Measurements from ENCODE around the gene MGARP.
A peak's percentile ranks its signal among the peaks of the same experiment; 100 is the strongest.
"Not testable (repeated sequence)": the region's sequence is repeated elsewhere in the genome, so short reads cannot be mapped to it uniquely, and the experiment has no call there.

Gene MGARP

GRCh38 chr4:139279760-139280620 lies at the start of gene MGARP:
MGARP (minus strand) TSS chr4:139280225; CDS start chr4:139280158, 67 bp downstream.
- DNase-seq (ENCODE audit: low read depth) = no peak

- no peak for DNase-seq (ENCODE audit: low read depth)
Observed at GRCh38 chr4:139329665-139330200, 49.7 kb upstream of the MGARP start.

DNA sequence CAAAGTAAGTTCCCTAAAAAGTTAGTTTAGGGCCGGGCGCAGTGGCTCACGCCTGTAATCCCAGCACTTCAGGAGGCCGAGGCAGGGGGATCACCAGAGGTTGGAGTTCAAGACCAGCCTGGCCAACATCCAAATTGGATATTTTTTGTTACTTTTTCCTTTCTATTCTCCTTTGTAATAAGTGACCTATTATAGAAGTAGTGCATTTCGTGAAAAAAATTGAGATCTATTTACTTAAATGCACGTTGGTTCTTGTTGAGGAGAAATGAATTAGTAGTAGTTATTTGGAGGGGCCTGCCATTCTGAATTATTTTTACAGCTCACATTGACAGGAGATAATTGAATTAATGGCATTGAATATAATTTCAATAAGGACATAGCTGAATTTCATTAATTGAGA lies 44.6 kb upstream of the MGARP start:
- no peak for DNase-seq (ENCODE audit: low read depth)

- not testable (repeated sequence) for DNase-seq (ENCODE audit: low read depth)
Observed at GRCh38 chr4:139322541-139322940, 42.5 kb upstream of the MGARP start.

DNA sequence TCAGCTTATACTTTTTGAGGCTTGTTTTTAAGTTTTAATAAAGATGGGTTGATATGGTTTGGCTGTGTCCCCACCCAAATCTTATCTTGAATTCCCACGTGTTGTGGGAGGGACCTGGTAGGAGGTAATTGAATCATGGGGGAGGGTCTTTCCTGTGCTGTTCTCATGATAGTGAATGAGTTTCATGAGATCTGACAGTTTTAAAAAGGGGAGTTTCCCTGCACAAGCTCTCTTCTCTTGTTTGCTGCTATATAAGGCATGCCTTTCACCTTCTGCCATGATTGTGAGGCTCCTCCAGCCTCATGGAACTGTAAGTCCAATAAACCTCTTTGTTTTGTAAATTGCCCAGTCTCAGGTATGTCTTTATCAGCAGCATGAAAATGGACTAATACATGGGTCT lies 42.0 kb upstream of the MGARP start:
- not testable (repeated sequence) for DNase-seq (ENCODE audit: low read depth)

- DNase-seq (ENCODE audit: low read depth) = no peak
Observed at GRCh38 chr4:139319571-139319970, 39.5 kb upstream of the MGARP start.

GRCh38 chr4:139317635-139318034 lies 37.6 kb upstream of the MGARP start:
- DNase-seq (ENCODE audit: low read depth) = no peak

- no peak for DNase-seq (ENCODE audit: low read depth)
Observed at GRCh38 chr4:139316733-139317132, 36.7 kb upstream of the MGARP start.

GRCh38 chr4:139315221-139315675 lies 35.2 kb upstream of the MGARP start:
- no peak for DNase-seq (ENCODE audit: low read depth)

- no peak for DNase-seq (ENCODE audit: low read depth)
Observed at GRCh38 chr4:139314047-139314800, 34.2 kb upstream of the MGARP start.

- not testable (repeated sequence) for DNase-seq (ENCODE audit: low read depth)
Observed at GRCh38 chr4:139313414-139313813, 33.4 kb upstream of the MGARP start.

DNA sequence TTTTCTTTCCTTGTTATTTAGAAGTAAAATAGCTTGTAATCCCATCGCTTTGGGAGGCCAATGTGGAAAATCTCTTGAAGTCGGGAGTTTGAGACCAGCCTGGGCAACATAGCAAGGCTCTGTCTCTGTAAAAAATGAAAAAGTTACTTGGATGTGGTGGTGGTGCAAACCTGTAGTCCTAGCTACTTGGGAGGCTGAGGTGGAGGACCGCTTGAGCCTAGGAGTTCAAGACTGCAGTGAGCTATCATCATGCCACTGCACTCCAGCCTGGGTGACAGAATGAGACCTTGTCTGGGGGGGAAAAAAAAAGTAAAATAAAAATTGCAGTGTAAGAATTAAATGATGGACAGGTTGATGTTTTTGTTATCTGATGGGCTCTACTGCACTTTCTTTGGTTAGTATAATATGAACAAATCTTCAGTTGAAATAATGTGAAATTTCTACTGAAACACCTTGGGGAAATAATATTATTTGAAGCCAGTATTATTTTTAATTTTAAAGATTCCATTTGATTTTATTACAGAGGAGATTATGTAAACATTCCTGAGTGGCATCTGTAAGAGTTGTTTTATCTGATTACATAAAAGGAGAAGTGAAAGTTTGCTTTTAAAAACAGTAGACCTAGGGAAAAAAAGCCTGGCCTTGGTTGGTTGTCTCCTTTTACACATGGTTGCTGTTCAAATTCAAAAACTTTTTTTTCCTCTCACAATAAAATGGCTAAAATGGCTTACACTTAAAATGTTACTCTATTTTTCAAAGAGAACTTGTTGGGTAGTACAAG lies 32.7 kb upstream of the MGARP start:
- DNase-seq (ENCODE audit: low read depth) = no peak

- no peak for DNase-seq (ENCODE audit: low read depth)
Observed at GRCh38 chr4:139311909-139312308, 31.9 kb upstream of the MGARP start.

GRCh38 chr4:139304920-139305319 lies 24.9 kb upstream of the MGARP start:
- no peak for DNase-seq (ENCODE audit: low read depth)

DNA sequence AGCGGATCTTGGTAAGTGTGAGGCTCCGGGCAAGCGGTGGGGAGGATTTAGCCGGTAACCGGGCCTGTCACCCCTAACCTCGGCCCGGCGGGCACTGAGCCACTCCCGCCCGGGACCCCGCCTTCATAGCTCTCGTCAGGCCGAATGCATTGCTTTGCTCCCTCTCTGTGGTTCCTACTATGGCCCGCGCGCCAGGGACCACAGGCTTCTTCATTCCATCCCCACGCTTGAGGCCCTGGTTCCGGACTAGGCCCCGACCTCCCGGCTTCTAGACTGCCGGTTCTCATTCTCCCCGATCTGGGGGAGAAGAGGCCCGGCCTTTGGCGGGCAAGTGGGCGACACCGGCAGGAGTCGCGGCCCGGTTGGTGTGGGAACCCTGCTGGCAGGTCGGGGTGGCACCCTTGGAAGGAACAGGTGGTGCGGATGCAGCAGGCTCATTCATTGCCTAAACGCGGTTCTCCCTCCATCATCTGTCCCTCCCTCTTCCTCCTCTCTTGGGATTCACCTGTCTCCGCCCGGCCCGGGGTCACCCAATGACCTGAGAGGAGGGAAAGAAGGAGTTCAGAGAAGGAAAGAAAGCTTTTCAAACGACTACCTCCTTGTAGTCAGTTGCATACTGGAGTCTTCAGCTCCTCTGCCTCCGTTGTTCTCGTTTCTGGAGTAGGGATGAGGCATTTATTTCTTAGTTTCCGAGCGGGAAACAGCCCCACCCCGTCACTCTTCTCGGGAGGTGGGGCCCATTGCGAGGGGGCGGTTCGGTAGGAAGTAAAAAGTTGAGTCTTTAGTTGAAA lies 22.0 kb upstream of the MGARP start, which contains the start of gene NDUFC1:
NDUFC1 (minus strand) TSS at position 657 of the 791 bp plus-strand sequence. CDS start 6,679 bp downstream, outside the sequence.
- DNase-seq (ENCODE audit: low read depth) = peak; percentile 42

- DNase-seq (ENCODE audit: low read depth) = peak; percentile 96
Observed at GRCh38 chr4:139301113-139301820, 21.2 kb upstream of the MGARP start, which contains the start of gene NAA15. NAA15 (plus strand) TSS chr4:139301505; CDS start chr4:139301778, 273 bp downstream.

DNA sequence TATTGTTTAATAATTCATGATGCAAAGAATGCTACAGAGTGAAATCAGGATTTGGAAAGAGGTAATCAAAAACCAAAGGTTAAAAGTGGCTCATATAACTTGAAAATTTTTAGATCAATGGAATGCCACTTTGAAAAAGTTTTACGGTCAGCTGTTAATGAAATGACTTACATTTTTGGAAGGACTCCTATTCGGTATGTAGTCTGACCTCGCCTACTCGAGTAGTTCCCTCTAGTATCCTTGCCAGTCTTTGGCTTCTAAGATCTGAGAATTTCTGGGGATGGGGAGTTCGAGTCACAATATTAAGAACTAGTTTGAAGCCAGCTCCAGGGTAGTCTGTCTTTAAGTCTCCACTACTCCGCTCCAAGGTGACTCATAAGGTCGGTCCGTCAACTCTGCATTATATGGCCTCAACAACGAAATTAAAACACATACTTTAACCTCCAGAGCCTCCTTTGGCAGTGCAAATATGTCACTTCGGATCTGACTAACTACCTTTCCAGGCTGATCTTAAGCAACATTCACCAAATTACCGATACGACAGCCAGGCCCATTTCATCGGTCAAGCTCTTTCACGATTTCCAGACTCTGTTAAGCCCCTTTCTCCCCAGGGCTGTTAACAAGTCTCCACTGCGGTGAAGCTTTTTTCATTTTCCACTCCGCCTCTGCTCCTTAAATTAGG lies 20.5 kb upstream of the MGARP start:
- DNase-seq (ENCODE audit: low read depth) = no peak

- DNase-seq (ENCODE audit: low read depth) = no peak
Observed at GRCh38 chr4:139299536-139299935, 19.5 kb upstream of the MGARP start.

- DNase-seq (ENCODE audit: low read depth) = no peak
Observed at GRCh38 chr4:139297001-139297410, 17.0 kb upstream of the MGARP start.

GRCh38 chr4:139295942-139296299 lies 15.9 kb upstream of the MGARP start:
- no peak for DNase-seq (ENCODE audit: low read depth)
